Kidney (tissue), 14 donors: ENCODE data around the gene SPTAN1. TPM values are rescaled to one million over a fixed set of nuclear protein-coding genes. Genes with fewer than 3 reads are reported as not detected.

Source experiments
- DNase-seq, 5 donors: peaks; one replicate each; pipeline ENCODE4 v3.0.0-alpha.2; 2013 to 2020
- FAIRE-seq: peaks from 2 replicates; lab custom pipeline; 2012; peaks lifted over from hg19 to GRCh38; lab: Jason Lieb, UNC
- H3K27ac ChIP-seq, 2 donors: one replicate each; pipeline ENCODE4 v1.7.0; 2013; ENCODE audit warnings: low read depth in 2 of 2, low read length in 2 of 2, inconsistent platforms in 1 of 2
- H3K27me3 ChIP-seq: one replicate; pipeline ENCODE4 v1.7.1; 2013; ENCODE audit warnings: low read length, inconsistent platforms; ENCODE audit not compliant: control insufficient read depth, insufficient read depth
- H3K36me3 ChIP-seq, 3 donors: one replicate each; pipeline versions ENCODE4 v1.7.0 to v1.7.1; 2013; ENCODE audit warnings: low read length in 3 of 3, control low read depth in 1 of 3, inconsistent platforms in 1 of 3; ENCODE audit not compliant: insufficient read depth in 3 of 3, control insufficient read depth in 2 of 3
- H3K4me1 ChIP-seq, 3 donors: one replicate each; pipeline versions ENCODE4 v1.7.0 to v1.7.1; 2013; ENCODE audit warnings: low read length in 3 of 3, inconsistent platforms in 1 of 3, low read depth in 1 of 3; ENCODE audit not compliant: control insufficient read depth in 2 of 3, insufficient read depth in 2 of 3
- H3K4me3 ChIP-seq, 3 donors: one replicate each; pipeline versions ENCODE4 v1.7.0 to v1.8.1; 2013; ENCODE audit warnings: low read length in 3 of 3, control low read depth in 1 of 3, inconsistent platforms in 1 of 3
- H3K9ac ChIP-seq, 3 donors: one replicate each; pipeline versions ENCODE4 v1.7.0 to v1.7.1; 2013; ENCODE audit warnings: low read length in 3 of 3, control low read depth in 1 of 3, inconsistent platforms in 1 of 3
- H3K9me3 ChIP-seq, 3 donors: one replicate each; pipeline versions ENCODE4 v1.7.0 to v1.7.1; 2013; ENCODE audit warnings: low read length in 3 of 3, control low read depth in 1 of 3, inconsistent platforms in 1 of 3; ENCODE audit not compliant: control insufficient read depth in 2 of 3, insufficient read depth in 1 of 3
- intact Hi-C: fragments of 100-400 bp; cut with DNase I; formaldehyde crosslinking; loops from one replicate; pipeline ENCODE4 v1.11.1; 2022
- polyA plus RNA-seq: library from polyadenylated mRNA; stranded (reverse); fragments of 350-450 nt; fragmentation: Illumina TruSeq; extraction: RNeasy Lipid Tissue Mini Kit (QIAGEN cat#74804); gene quantifications from one replicate; pipeline ENCODE4 v1.2.3, GENCODE V29; 2014; ENCODE audit warnings: low read depth, low replicate concordance; ENCODE audit not compliant: insufficient read depth
- total RNA-seq: library from RNA; stranded (reverse); fragmentation: NEBNext Ultra II Directional; extraction: Animal tissue kit (Norgen Biotek cat#: 25700); gene quantifications from one replicate; pipeline ENCODE4 v1.2.1, GENCODE V29; 2021
- TF ChIP-seq, protein P1 (sequence below): IDR thresholded peaks from 3 replicates; pipeline ENCODE4 v1.5.1; 2012; ENCODE audit warnings: mild to moderate bottlenecking, moderate library complexity, borderline replicate concordance; ENCODE audit not compliant: insufficient read depth; ENCODE audit errors: extremely low read depth
- donor health status: control.
- donor health status: control.
- donor health status: control.
- donor health status: control.
- donor health status: control.
- donor health status: DM: yes; HTN: yes; CAD: no.
- donor health status: Normal renal cell carcinoma (clear cell type).

The SPTAN1 gene
- total and polyA plus RNA-seq, 2 donors from 2014 or later, result 210 to 354 TPM

- intact Hi-C loops, result no loop called here
- Histone ChIP-seq H3K9me3 (no peaks in the 10 kb centered on the region), H3K27me3 (no peaks in the 10 kb centered on the region), H3K36me3 (peaks cover 3 to 26% (median 21%) of the 10 kb centered on the region in 3 donors), H3K4me3 (no peak overlapping the region), H3K9ac (no peak overlapping the region), H3K27ac (peak overlapping the region; percentile 93), H3K4me1 (peaks cover 0 to 23% (median 9%) of the 10 kb centered on the region in 3 donors)
- FAIRE-seq (no peak), DNase-seq (peak in 1 of 5 donors; percentile 82)
- TF ChIP-seq, protein P1, sequence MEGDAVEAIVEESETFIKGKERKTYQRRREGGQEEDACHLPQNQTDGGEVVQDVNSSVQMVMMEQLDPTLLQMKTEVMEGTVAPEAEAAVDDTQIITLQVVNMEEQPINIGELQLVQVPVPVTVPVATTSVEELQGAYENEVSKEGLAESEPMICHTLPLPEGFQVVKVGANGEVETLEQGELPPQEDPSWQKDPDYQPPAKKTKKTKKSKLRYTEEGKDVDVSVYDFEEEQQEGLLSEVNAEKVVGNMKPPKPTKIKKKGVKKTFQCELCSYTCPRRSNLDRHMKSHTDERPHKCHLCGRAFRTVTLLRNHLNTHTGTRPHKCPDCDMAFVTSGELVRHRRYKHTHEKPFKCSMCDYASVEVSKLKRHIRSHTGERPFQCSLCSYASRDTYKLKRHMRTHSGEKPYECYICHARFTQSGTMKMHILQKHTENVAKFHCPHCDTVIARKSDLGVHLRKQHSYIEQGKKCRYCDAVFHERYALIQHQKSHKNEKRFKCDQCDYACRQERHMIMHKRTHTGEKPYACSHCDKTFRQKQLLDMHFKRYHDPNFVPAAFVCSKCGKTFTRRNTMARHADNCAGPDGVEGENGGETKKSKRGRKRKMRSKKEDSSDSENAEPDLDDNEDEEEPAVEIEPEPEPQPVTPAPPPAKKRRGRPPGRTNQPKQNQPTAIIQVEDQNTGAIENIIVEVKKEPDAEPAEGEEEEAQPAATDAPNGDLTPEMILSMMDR, result no peak
These were observed 84.5 kb downstream of the SPTAN1 start for GRCh38 chr9:128636556-128637530.

DNA sequence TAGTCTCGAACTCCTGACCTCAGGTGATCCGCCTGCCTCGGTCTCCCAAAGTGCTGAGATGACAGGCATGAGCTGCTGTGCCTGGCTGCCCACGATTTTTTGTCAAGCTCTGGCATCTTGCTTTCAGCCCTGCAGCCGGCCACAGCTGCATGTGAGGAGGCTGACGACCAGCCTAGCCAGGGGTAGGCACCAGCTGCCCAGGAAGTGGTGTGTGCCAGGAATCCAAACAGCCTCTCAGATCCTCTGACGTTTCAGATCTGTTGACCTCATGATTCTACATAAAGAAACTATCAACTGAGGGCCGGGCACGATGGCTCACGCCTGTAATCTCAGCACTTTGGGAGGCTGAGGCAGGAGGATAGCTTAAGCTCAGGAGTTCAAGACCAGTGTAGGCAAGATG, 85.3 kb downstream of the SPTAN1 start:
- DNase-seq (no peak), FAIRE-seq (no peak)
- H3K9me3 ChIP-seq, result no peaks in the 10 kb centered on the region
- intact Hi-C loops, result no loop called here
- H3K27ac ChIP-seq, result no peak overlapping the region
- H3K4me3 ChIP-seq, result no peak overlapping the region
- TF ChIP-seq, protein P1, result no peak
- H3K36me3 ChIP-seq, result peaks cover 3 to 18% (median 13%) of the 10 kb centered on the region in 3 donors
- H3K9ac ChIP-seq, result no peak overlapping the region
- no peaks in the 10 kb centered on the region for H3K27me3 ChIP-seq
- peaks cover 0 to 23% (median 9%) of the 10 kb centered on the region in 3 donors for H3K4me1 ChIP-seq

GRCh38 chr9:128638580-128638979, 86.2 kb downstream of the SPTAN1 start:
- intact Hi-C loops, result no loop called here
- TF ChIP-seq, protein P1, result no peak
- Histone ChIP-seq H3K4me1 (peaks cover 0 to 23% (median 9%) of the 10 kb centered on the region in 3 donors), H3K27ac (no peak overlapping the region), H3K4me3 (no peak overlapping the region), H3K9me3 (no peaks in the 10 kb centered on the region), H3K9ac (no peak overlapping the region), H3K27me3 (no peaks in the 10 kb centered on the region), H3K36me3 (peaks cover 3 to 9% (median 6%) of the 10 kb centered on the region in 3 donors)
- FAIRE-seq, result no peak
- no peak for DNase-seq
